ENCODE data around the gene TMEM184B.

- TF ChIP-seq CTCF (IDR thresholded peaks at IDR 0.05) (no peak), POLR2A (IDR thresholded peaks at IDR 0.05) (no peak)
Measured at GRCh38 chr22:38189104-38189503, 83.7 kb downstream of the TMEM184B start.
